HFF-Myc (cell line): ENCODE measurements around the gene LHX3.

ENCODE experiments used
- DNase-seq: peaks from one replicate; pipeline ENCODE4 v3.0.0-alpha.2; 2011; ENCODE audit warnings: low read depth; ENCODE audit errors: extremely low read depth
- H3K4me3 ChIP-seq: replicated peaks from 2 replicates; pipeline ENCODE4 v1.5.1; 2011; ENCODE audit warnings: low read depth, mild to moderate bottlenecking, control low read depth, low read length
- TF ChIP-seq, protein P1 (sequence below): IDR thresholded peaks from 2 replicates; pipeline ENCODE4 v1.5.1; 2012; ENCODE audit warnings: mild to moderate bottlenecking, low read depth, low read length, control low read depth; ENCODE audit errors: missing control alignments

The LHX3 gene

DNA sequence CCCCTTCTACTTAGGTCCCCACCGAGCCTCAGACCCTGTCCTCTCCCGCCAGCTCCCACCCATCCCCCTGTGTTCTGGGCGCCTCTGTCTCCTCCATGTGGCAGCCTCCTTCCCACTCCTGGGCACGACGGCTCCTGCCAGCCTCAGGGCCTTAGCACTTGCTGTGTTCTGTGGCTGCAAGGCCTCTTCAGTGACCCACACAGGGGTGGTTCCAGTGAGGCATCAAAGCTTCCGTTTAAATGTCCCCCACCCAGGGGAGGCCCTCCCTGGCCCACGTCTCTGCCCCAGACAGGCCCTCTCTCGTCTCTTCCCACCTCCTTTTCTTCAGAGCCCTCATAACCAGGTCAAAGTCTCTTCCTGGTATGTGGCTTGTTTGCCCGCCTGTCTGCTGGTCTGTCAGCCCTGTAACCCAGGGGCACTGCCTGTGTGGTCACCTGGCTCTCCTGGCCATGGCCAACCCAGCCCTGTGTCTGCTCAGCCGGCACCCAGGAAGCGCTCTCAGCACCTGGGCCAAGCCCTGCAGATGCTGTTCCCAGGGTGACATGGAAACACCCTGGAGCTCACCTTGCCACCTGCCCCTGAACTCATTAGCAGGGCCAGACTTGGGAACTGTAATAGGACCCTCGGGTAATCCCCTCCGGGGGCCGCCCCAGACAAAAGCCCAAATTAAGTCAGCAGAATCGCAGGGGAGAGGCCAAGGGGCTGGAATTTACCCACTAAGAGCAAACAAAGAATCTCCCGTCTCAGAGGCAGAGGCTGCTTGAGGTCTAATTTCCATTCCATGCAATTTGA, 33.7 kb downstream of the LHX3 start:
- DNase-seq = no peak
- TF ChIP-seq, protein P1, sequence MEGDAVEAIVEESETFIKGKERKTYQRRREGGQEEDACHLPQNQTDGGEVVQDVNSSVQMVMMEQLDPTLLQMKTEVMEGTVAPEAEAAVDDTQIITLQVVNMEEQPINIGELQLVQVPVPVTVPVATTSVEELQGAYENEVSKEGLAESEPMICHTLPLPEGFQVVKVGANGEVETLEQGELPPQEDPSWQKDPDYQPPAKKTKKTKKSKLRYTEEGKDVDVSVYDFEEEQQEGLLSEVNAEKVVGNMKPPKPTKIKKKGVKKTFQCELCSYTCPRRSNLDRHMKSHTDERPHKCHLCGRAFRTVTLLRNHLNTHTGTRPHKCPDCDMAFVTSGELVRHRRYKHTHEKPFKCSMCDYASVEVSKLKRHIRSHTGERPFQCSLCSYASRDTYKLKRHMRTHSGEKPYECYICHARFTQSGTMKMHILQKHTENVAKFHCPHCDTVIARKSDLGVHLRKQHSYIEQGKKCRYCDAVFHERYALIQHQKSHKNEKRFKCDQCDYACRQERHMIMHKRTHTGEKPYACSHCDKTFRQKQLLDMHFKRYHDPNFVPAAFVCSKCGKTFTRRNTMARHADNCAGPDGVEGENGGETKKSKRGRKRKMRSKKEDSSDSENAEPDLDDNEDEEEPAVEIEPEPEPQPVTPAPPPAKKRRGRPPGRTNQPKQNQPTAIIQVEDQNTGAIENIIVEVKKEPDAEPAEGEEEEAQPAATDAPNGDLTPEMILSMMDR = no peak

GRCh38 chr9:136170006-136170901, 34.7 kb downstream of the LHX3 start:
- TF ChIP-seq, protein P1 = peak; percentile 87
- no peak overlapping the region for H3K4me3 ChIP-seq
- no peak for DNase-seq

More for the DNA sequence above, 33.7 kb downstream of the LHX3 start:
- no peak overlapping the region for H3K4me3 ChIP-seq

DNA sequence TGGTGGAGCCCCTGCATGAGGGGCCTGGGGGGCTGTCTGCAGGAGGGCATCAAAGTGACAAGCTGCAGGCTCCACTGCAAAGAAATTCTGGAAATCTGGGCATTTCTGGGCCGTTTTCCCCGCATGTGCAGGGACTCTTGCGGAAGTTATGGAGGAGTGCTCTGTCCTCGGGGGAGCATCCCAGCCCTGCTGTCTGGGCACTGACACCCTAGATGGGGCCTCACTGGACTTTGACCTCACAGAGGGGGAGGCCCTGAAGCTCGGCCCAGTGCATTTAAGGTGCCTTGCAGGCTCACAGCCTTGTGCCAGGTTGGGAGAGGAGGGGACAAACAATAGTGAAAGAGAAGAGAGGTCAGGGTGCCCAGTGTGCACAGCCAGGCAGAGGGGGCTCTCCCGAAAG, 35.4 kb downstream of the LHX3 start:
- H3K4me3 ChIP-seq = no peak overlapping the region
- no peak for DNase-seq
- TF ChIP-seq, protein P1 = no peak

GRCh38 chr9:136163248-136163850, 41.6 kb downstream of the LHX3 start:
- TF ChIP-seq, protein P1 = no peak
- no peak overlapping the region for H3K4me3 ChIP-seq
- no peak for DNase-seq

DNA sequence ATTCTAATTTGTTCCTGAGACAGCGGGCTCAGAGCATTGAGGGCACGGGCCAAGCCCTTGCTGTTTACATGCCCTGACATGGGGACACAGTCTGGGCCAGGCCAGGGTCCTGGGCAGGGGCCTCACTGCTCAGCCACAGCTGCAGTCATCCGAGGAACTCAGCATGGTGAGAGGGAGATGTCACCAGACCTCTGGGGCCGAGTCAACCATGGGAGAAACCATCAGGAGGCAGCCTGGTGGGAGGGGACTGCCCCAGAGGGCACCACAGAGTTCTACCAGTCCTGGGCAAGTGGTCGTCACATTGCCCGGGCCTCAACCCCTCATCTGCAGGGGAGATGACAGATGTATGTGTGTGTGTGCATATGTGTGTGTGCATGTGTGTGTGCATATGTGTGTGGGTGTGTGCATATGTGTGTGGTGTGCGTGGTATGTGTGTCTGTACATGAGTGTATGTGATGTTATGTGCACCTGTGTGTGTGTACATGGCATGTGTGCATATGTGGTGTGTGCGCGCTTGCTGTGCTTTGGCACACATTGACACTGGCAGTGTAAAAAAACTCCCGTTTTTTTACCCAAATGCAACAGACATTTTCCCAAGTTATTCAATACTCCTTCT, 43.8 kb downstream of the LHX3 start:
- DNase-seq = no peak
- H3K4me3 ChIP-seq = no peak overlapping the region
- TF ChIP-seq, protein P1 = no peak

- no peak for DNase-seq
- TF ChIP-seq, protein P1 = no peak
- no peak overlapping the region for H3K4me3 ChIP-seq
These were observed 44.5 kb downstream of the LHX3 start for GRCh38 chr9:136160381-136160841.
